ENCODE data around the gene HDGFL2.

Gene HDGFL2

GRCh38 chr19:4499855-4500254, 27.8 kb downstream of the HDGFL2 start:
- no peak for DNase-seq

- DNase-seq = no peak
Measured at GRCh38 chr19:4500841-4501591, 28.9 kb downstream of the HDGFL2 start.

- DNase-seq = no peak
Measured at GRCh38 chr19:4501691-4502090, 29.6 kb downstream of the HDGFL2 start.

GRCh38 chr19:4502282-4503131, 30.4 kb downstream of the HDGFL2 start:
- no peak for DNase-seq

GRCh38 chr19:4503132-4503824, 31.2 kb downstream of the HDGFL2 start:
- DNase-seq = no peak

GRCh38 chr19:4503825-4504170, 31.7 kb downstream of the HDGFL2 start:
- no peak for DNase-seq

- no peak for DNase-seq
Measured at GRCh38 chr19:4504297-4504701, 32.2 kb downstream of the HDGFL2 start.

- no peak for DNase-seq
Measured at GRCh38 chr19:4504891-4505569, 32.9 kb downstream of the HDGFL2 start.

GRCh38 chr19:4505570-4506448, 33.7 kb downstream of the HDGFL2 start:
- DNase-seq = no peak

- no peak for DNase-seq
Measured at GRCh38 chr19:4506449-4507149, 34.5 kb downstream of the HDGFL2 start.

GRCh38 chr19:4507150-4507452, 35.0 kb downstream of the HDGFL2 start:
- no peak for DNase-seq

GRCh38 chr19:4507804-4508203, 35.7 kb downstream of the HDGFL2 start:
- no peak for DNase-seq

GRCh38 chr19:4508698-4509097, 36.6 kb downstream of the HDGFL2 start:
- no peak for DNase-seq

GRCh38 chr19:4510435-4511255, 38.5 kb downstream of the HDGFL2 start:
- no peak for DNase-seq

GRCh38 chr19:4511300-4512054, 39.4 kb downstream of the HDGFL2 start:
- DNase-seq = no peak

GRCh38 chr19:4512070-4512469, 40.0 kb downstream of the HDGFL2 start:
- DNase-seq = no peak

- DNase-seq = no peak
Measured at GRCh38 chr19:4513248-4513647, 41.2 kb downstream of the HDGFL2 start.

- DNase-seq = no peak
Measured at GRCh38 chr19:4515732-4516131, 43.6 kb downstream of the HDGFL2 start.

- DNase-seq = no peak
Measured at GRCh38 chr19:4516199-4516938, 44.3 kb downstream of the HDGFL2 start.

Data from activated CD8-positive, alpha-beta memory T cell treated with anti-CD3 and anti-CD28 coated beads, Interleukin-2, amount 50 U/mL, for 48 hours (primary cell).